ENCODE measurements around the gene ADSL. TPM values are rescaled to one million over a fixed set of nuclear protein-coding genes. Genes with fewer than 3 reads are reported as not detected.
"Not testable (repeated sequence)": the region's sequence is repeated elsewhere in the genome, so short reads cannot be mapped to it uniquely, and the experiment has no call there.

ADSL gene
- total RNA-seq, 1 experiment from 2014 or later: 120 TPM

DNA sequence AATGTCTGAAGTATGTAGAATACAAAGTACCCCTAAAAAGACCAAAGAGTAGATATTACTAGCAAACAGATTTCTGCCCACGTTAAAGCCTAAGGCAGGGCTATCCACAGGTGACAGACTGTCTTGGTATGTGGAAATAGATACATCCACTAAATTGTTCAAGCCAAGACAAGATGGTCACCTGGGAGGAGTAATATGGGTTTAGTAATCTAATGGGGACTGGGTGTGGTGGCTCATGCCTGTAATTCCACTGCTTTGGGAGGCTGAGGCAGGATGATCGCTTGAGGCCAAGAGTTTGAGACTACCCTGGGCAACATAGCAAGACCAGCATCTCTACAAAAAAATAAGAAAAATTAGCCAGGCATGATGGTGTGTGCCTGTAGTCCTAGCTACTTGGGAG, 31.6 kb downstream of the ADSL start:
- Histone ChIP-seq H3K9me3 (no peaks in the 10 kb centered on the region), H3K4me1 (no peaks in the 10 kb centered on the region), H3K36me3 (ENCODE audit: control insufficient read depth, insufficient read depth, low read length) (no peaks in the 10 kb centered on the region), H3K4me3 (ENCODE audit: low read depth, low read length) (no peak overlapping the region), H3K27me3 (replicated peaks; ENCODE audit: control insufficient read depth, insufficient read depth, low read length) (no peaks in the 10 kb centered on the region)
- TF ChIP-seq, protein P1, sequence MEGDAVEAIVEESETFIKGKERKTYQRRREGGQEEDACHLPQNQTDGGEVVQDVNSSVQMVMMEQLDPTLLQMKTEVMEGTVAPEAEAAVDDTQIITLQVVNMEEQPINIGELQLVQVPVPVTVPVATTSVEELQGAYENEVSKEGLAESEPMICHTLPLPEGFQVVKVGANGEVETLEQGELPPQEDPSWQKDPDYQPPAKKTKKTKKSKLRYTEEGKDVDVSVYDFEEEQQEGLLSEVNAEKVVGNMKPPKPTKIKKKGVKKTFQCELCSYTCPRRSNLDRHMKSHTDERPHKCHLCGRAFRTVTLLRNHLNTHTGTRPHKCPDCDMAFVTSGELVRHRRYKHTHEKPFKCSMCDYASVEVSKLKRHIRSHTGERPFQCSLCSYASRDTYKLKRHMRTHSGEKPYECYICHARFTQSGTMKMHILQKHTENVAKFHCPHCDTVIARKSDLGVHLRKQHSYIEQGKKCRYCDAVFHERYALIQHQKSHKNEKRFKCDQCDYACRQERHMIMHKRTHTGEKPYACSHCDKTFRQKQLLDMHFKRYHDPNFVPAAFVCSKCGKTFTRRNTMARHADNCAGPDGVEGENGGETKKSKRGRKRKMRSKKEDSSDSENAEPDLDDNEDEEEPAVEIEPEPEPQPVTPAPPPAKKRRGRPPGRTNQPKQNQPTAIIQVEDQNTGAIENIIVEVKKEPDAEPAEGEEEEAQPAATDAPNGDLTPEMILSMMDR (IDR thresholded peaks at IDR 0.05; ENCODE audit: insufficient read depth in 1 of 2, low read depth in 1 of 2, low read length in 1 of 2, severe bottlenecking in 1 of 2, unreplicated experiment in 1 of 2): no peak
- ChIA-PET POLR2A (no interaction called here), CTCF (no interaction called here)
- H3K27me3 Mint-ChIP-seq (ENCODE audit: insufficient read depth, unreplicated experiment): no peaks in the 10 kb centered on the region
- peaks cover 6% of the 10 kb centered on the region for H3K4me1 Mint-ChIP-seq (ENCODE audit: low read depth, unreplicated experiment)
- no peak for DNase-seq
- no TSS peak for BruUV-seq (replicated peaks)
- no peaks in the 10 kb centered on the region for H3K9me3 Mint-ChIP-seq (ENCODE audit: unreplicated experiment)
- peaks cover 5% of the 10 kb centered on the region for H3K36me3 Mint-ChIP-seq (ENCODE audit: insufficient read depth, unreplicated experiment)
- no peak overlapping the region for H3K27ac Mint-ChIP-seq (ENCODE audit: unreplicated experiment)
- H3K4me3 Mint-ChIP-seq (ENCODE audit: unreplicated experiment): no peak overlapping the region
- intact Hi-C loops (cut with micrococcal nuclease; ENCODE audit: unreplicated experiment): no loop called here

DNA sequence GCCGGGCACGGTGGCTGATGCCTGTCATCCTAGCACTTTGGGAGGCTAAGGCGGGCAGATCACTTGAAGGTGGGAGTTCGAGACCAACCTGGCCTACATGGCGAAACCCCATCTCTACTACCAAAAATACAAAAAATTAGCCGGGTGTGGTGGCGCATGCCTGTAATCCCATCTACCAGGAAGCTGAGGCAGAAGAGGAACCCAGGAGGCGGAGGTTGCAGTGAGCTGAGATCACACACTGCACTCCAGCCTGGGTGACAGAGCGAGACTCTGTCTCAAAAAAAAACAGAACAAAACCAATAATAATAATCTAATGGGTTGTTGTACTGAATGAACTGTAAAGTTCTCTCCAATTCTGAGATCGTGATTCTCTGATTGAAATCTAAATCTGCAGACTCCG, 32.1 kb downstream of the ADSL start:
- H3K36me3 Mint-ChIP-seq (ENCODE audit: insufficient read depth, unreplicated experiment); H3K27ac Mint-ChIP-seq (ENCODE audit: unreplicated experiment); intact Hi-C loops (cut with micrococcal nuclease; ENCODE audit: unreplicated experiment); H3K4me1 Mint-ChIP-seq (ENCODE audit: low read depth, unreplicated experiment); H3K9me3 ChIP-seq; BruUV-seq (replicated peaks); POLR2A ChIA-PET; H3K4me3 Mint-ChIP-seq (ENCODE audit: unreplicated experiment); H3K27me3 Mint-ChIP-seq (ENCODE audit: insufficient read depth, unreplicated experiment); H3K36me3 ChIP-seq (ENCODE audit: control insufficient read depth, insufficient read depth, low read length); CTCF ChIA-PET; H3K9me3 Mint-ChIP-seq (ENCODE audit: unreplicated experiment); DNase-seq; H3K4me1 ChIP-seq; H3K27me3 ChIP-seq (replicated peaks; ENCODE audit: control insufficient read depth, insufficient read depth, low read length); H3K4me3 ChIP-seq (ENCODE audit: low read depth, low read length): not testable (repeated sequence)

DNA sequence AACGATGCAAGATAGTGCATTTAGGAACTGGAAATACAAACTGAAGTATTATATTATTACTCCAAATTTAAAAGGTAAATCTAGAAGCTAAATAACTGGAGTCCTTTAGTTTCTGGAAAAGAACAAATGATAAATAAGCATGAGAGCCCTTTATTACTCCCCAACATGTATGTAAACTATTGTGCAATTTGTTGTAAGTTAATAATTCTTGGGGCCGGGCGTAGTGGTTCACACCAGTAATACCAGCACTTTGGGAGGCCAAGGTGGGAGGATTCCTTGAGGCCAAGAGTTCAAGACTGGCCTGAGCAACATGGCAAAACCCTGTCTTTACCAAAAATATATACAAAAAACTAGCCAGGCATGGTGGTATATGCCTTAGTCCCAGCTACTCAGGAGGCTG, 35.2 kb downstream of the ADSL start:
- BruUV-seq (replicated peaks): no TSS peak
- no peak for DNase-seq
- no peak overlapping the region for H3K4me3 Mint-ChIP-seq (ENCODE audit: unreplicated experiment)
- H3K27me3 Mint-ChIP-seq (ENCODE audit: insufficient read depth, unreplicated experiment): no peaks in the 10 kb centered on the region
- TF ChIP-seq, protein P1 (IDR thresholded peaks at IDR 0.05; ENCODE audit: insufficient read depth in 1 of 2, low read depth in 1 of 2, low read length in 1 of 2, severe bottlenecking in 1 of 2, unreplicated experiment in 1 of 2): no peak
- Histone ChIP-seq H3K9me3 (no peaks in the 10 kb centered on the region), H3K4me3 (ENCODE audit: low read depth, low read length) (no peak overlapping the region), H3K4me1 (no peaks in the 10 kb centered on the region), H3K27me3 (replicated peaks; ENCODE audit: control insufficient read depth, insufficient read depth, low read length) (no peaks in the 10 kb centered on the region), H3K36me3 (ENCODE audit: control insufficient read depth, insufficient read depth, low read length) (no peaks in the 10 kb centered on the region)
- H3K4me1 Mint-ChIP-seq (ENCODE audit: low read depth, unreplicated experiment): no peaks in the 10 kb centered on the region
- ChIA-PET CTCF (no interaction called here), POLR2A (no interaction called here)
- H3K9me3 Mint-ChIP-seq (ENCODE audit: unreplicated experiment): no peaks in the 10 kb centered on the region
- H3K36me3 Mint-ChIP-seq (ENCODE audit: insufficient read depth, unreplicated experiment): no peaks in the 10 kb centered on the region
- intact Hi-C loops (cut with micrococcal nuclease; ENCODE audit: unreplicated experiment): no loop called here
- H3K27ac Mint-ChIP-seq (ENCODE audit: unreplicated experiment): no peak overlapping the region

DNA sequence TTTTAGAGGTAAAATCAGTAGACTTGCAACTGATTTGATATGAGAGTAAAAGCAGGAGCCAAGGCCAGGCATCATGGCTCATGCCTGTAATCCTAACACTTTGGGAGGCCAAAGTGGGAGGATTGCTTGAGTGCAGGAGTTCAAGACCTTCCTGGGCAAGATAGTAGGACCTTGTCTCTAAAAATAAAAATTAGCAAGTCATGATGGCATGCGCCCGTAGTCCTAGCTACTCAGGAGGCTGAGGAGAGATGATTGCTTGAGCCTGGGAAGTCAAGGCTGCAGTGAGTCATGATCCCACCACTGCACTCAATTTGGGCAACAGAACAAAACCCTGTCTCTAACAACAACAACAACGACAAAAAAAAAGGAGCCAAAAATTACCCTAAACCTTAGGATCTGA, 37.6 kb downstream of the ADSL start:
- DNase-seq: no peak
- Histone ChIP-seq H3K4me3 (ENCODE audit: low read depth, low read length) (no peak overlapping the region), H3K4me1 (peaks cover 15% of the 10 kb centered on the region; the same call in 1 of the 2 replicates), H3K9me3 (no peaks in the 10 kb centered on the region), H3K36me3 (ENCODE audit: control insufficient read depth, insufficient read depth, low read length) (no peaks in the 10 kb centered on the region), H3K27me3 (replicated peaks; ENCODE audit: control insufficient read depth, insufficient read depth, low read length) (no peaks in the 10 kb centered on the region)
- H3K4me3 Mint-ChIP-seq (ENCODE audit: unreplicated experiment): no peak overlapping the region
- TF ChIP-seq, protein P1 (IDR thresholded peaks at IDR 0.05; ENCODE audit: insufficient read depth in 1 of 2, low read depth in 1 of 2, low read length in 1 of 2, severe bottlenecking in 1 of 2, unreplicated experiment in 1 of 2): no peak
- no peaks in the 10 kb centered on the region for H3K9me3 Mint-ChIP-seq (ENCODE audit: unreplicated experiment)
- H3K27me3 Mint-ChIP-seq (ENCODE audit: insufficient read depth, unreplicated experiment): no peaks in the 10 kb centered on the region
- CTCF ChIA-PET: no interaction called here
- H3K4me1 Mint-ChIP-seq (ENCODE audit: low read depth, unreplicated experiment): peaks cover 17% of the 10 kb centered on the region
- H3K27ac Mint-ChIP-seq (ENCODE audit: unreplicated experiment): no peak overlapping the region
- H3K36me3 Mint-ChIP-seq (ENCODE audit: insufficient read depth, unreplicated experiment): no peaks in the 10 kb centered on the region
- intact Hi-C loops (cut with micrococcal nuclease; ENCODE audit: unreplicated experiment): no loop called here
- no TSS peak for BruUV-seq (replicated peaks)
- POLR2A ChIA-PET: interaction anchor here (0.7 kb wide), 1 partner anchor 211 kb away, joined by 4 read pairs; no protein-coding TSS in a partner anchor
